ENCODE measurements around the gene CHMP1B.

CHMP1B gene

GRCh38 chr18:11851146-11851805 is at the start of gene CHMP1B:
Gene CHMP1B, plus strand, starts transcription at chr18:11851413. Its CDS starts 99 bp downstream, at chr18:11851512.
- H3K9ac ChIP-seq (ENCODE audit: low read depth, low read length), result peak within 1 kb of the TSS; percentile 100
- H3K9me3 ChIP-seq (ENCODE audit: control insufficient read depth, insufficient read depth, low read length), result no peaks in the 10 kb centered on the region
- no peaks in the 10 kb centered on the region for H3K36me3 ChIP-seq (ENCODE audit: insufficient read depth, low read length)
- H3K4me1 ChIP-seq (ENCODE audit: insufficient read depth, low read length), result peaks cover 14% of the 10 kb centered on the region

- Histone ChIP-seq H3K9me3 (ENCODE audit: control insufficient read depth, insufficient read depth, low read length) (no peaks in the 10 kb centered on the region), H3K9ac (ENCODE audit: low read depth, low read length) (no peak overlapping the region), H3K36me3 (ENCODE audit: insufficient read depth, low read length) (no peaks in the 10 kb centered on the region), H3K4me1 (ENCODE audit: insufficient read depth, low read length) (peaks cover 17% of the 10 kb centered on the region)
These were observed 49.6 kb upstream of the CHMP1B start for GRCh38 chr18:11801573-11801972.

- Histone ChIP-seq H3K4me1 (ENCODE audit: insufficient read depth, low read length) (peaks cover 20% of the 10 kb centered on the region), H3K9ac (ENCODE audit: low read depth, low read length) (no peak overlapping the region), H3K36me3 (ENCODE audit: insufficient read depth, low read length) (no peaks in the 10 kb centered on the region), H3K9me3 (ENCODE audit: control insufficient read depth, insufficient read depth, low read length) (no peaks in the 10 kb centered on the region)
These were observed 49.1 kb upstream of the CHMP1B start for GRCh38 chr18:11802158-11802557.

GRCh38 chr18:11802586-11802985 is 48.6 kb upstream of the CHMP1B start:
- no peaks in the 10 kb centered on the region for H3K36me3 ChIP-seq (ENCODE audit: insufficient read depth, low read length)
- no peaks in the 10 kb centered on the region for H3K9me3 ChIP-seq (ENCODE audit: control insufficient read depth, insufficient read depth, low read length)
- peaks cover 22% of the 10 kb centered on the region for H3K4me1 ChIP-seq (ENCODE audit: insufficient read depth, low read length)
- no peak overlapping the region for H3K9ac ChIP-seq (ENCODE audit: low read depth, low read length)

- Histone ChIP-seq H3K9me3 (ENCODE audit: control insufficient read depth, insufficient read depth, low read length) (no peaks in the 10 kb centered on the region), H3K4me1 (ENCODE audit: insufficient read depth, low read length) (peaks cover 43% of the 10 kb centered on the region), H3K9ac (ENCODE audit: low read depth, low read length) (no peak overlapping the region), H3K36me3 (ENCODE audit: insufficient read depth, low read length) (no peaks in the 10 kb centered on the region)
These were observed 44.0 kb upstream of the CHMP1B start for GRCh38 chr18:11807233-11807632.

GRCh38 chr18:11808001-11808855 is 43.0 kb upstream of the CHMP1B start:
- Histone ChIP-seq H3K9ac (ENCODE audit: low read depth, low read length) (no peak overlapping the region), H3K9me3 (ENCODE audit: control insufficient read depth, insufficient read depth, low read length) (no peaks in the 10 kb centered on the region), H3K36me3 (ENCODE audit: insufficient read depth, low read length) (no peaks in the 10 kb centered on the region), H3K4me1 (ENCODE audit: insufficient read depth, low read length) (peaks cover 43% of the 10 kb centered on the region)

DNA sequence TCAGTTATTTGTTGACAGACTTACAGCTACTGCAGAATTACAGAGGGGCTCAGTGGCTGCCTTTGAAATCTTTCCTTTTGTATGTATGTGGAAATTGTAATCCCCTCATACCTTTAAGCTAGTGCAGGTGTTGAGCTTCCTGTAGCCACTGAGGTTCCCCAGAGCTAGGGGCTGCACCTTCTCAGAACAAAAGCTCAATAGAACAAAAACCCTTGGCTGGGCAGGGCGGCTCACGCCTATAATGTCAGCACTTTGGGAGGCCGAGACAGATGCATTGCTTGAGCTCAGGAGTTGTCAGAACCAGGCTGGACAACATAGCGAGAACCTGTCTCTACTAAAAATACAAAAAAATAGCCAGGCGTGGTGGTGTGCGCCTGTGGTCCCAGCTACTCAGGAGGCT is 41.3 kb upstream of the CHMP1B start:
- H3K36me3 ChIP-seq (ENCODE audit: insufficient read depth, low read length), result no peaks in the 10 kb centered on the region
- no peaks in the 10 kb centered on the region for H3K9me3 ChIP-seq (ENCODE audit: control insufficient read depth, insufficient read depth, low read length)
- peaks cover 43% of the 10 kb centered on the region for H3K4me1 ChIP-seq (ENCODE audit: insufficient read depth, low read length)
- no peak overlapping the region for H3K9ac ChIP-seq (ENCODE audit: low read depth, low read length)

DNA sequence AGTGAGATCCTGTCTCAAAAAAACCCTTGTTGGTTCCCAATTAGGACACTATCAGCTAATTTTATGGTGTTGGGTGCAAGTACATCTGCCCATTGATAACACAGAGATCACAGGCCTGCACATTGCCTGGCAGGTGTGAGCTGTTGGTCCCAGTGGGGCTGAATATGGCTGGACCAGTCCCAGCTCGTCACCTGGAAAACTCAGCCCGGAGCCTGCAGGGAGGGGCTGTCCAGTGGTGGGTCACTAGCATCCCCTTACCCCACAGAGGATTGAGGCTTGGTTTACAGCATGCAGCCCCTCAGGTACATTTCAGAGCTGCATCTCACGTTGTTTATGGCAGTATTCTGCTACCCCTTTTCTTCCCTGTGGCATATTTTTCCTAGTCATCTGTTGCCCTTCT is 40.8 kb upstream of the CHMP1B start:
- Histone ChIP-seq H3K36me3 (ENCODE audit: insufficient read depth, low read length) (no peaks in the 10 kb centered on the region), H3K9me3 (ENCODE audit: control insufficient read depth, insufficient read depth, low read length) (no peaks in the 10 kb centered on the region), H3K9ac (ENCODE audit: low read depth, low read length) (no peak overlapping the region), H3K4me1 (ENCODE audit: insufficient read depth, low read length) (peaks cover 43% of the 10 kb centered on the region)

- no peaks in the 10 kb centered on the region for H3K9me3 ChIP-seq (ENCODE audit: control insufficient read depth, insufficient read depth, low read length)
- no peaks in the 10 kb centered on the region for H3K36me3 ChIP-seq (ENCODE audit: insufficient read depth, low read length)
- H3K9ac ChIP-seq (ENCODE audit: low read depth, low read length), result no peak overlapping the region
- peaks cover 43% of the 10 kb centered on the region for H3K4me1 ChIP-seq (ENCODE audit: insufficient read depth, low read length)
These were observed 40.2 kb upstream of the CHMP1B start for GRCh38 chr18:11811009-11811408.

- H3K9me3 ChIP-seq (ENCODE audit: control insufficient read depth, insufficient read depth, low read length), result no peaks in the 10 kb centered on the region; the same call in 1 of the 2 replicates
- no peaks in the 10 kb centered on the region for H3K36me3 ChIP-seq (ENCODE audit: insufficient read depth, low read length)
- no peak overlapping the region for H3K9ac ChIP-seq (ENCODE audit: low read depth, low read length)
- H3K4me1 ChIP-seq (ENCODE audit: insufficient read depth, low read length), result peaks cover 7% of the 10 kb centered on the region; the same call in 1 of the 2 replicates
These were observed 34.0 kb upstream of the CHMP1B start for GRCh38 chr18:11817229-11817628.

DNA sequence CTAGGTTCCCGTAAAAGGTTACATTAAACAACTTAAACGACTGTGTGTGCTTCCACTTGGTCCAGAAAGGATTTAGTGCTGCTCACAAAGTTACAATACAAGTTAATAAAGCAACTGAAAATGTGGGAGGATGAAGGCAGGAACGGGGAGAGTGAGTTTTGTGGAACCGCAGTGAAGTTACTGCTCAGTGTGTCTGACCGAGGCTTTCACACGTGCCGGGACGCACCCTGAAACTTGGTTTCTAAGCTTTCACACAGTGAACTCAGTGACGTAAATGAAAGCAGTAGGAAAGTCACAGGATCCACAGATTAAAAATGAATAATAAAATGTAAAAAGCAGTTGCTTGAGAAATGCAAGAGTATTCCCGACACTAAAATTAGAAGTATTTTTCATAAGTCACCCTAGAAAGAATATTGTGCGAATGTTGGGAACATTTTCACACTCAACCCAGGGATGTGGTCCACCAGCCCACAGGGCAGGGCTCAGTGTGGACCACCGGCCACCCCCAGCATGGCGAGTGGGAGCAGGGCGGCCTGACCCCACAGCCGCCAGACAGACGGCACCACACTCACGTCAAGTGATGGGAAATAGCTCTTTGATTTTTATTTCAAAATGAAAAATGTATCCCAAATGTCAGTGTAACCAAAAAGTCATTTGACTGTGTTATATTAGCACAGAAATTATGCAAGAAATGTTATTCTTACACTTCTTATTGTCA is 32.6 kb upstream of the CHMP1B start:
- Histone ChIP-seq H3K9me3 (ENCODE audit: control insufficient read depth, insufficient read depth, low read length) (no peaks in the 10 kb centered on the region; the same call in 1 of the 2 replicates), H3K4me1 (ENCODE audit: insufficient read depth, low read length) (peaks cover 14% of the 10 kb centered on the region), H3K9ac (ENCODE audit: low read depth, low read length) (no peak overlapping the region), H3K36me3 (ENCODE audit: insufficient read depth, low read length) (no peaks in the 10 kb centered on the region)

DNA sequence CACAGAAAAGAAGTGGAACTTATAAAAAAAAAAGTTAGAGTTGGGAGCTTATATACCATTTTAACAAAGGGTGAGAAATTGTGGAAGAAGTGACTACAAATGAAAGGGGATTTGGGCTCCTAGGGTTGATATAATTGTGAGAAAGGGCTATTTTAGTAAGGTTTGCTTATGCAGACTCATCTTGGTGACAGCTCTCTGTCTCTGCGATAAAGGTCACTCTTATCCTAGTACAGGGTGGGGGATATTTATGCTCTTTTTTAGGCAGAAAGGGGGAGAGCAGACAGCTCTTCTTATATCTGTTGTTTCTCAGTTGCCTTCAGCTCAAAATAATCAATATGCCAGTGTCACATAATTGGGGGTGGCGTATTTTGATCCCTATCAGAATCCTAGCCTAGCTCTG is 31.3 kb upstream of the CHMP1B start:
- peaks cover 17% of the 10 kb centered on the region for H3K4me1 ChIP-seq (ENCODE audit: insufficient read depth, low read length)
- H3K9me3 ChIP-seq (ENCODE audit: control insufficient read depth, insufficient read depth, low read length), result no peaks in the 10 kb centered on the region; the same call in 1 of the 2 replicates
- no peak overlapping the region for H3K9ac ChIP-seq (ENCODE audit: low read depth, low read length)
- H3K36me3 ChIP-seq (ENCODE audit: insufficient read depth, low read length), result no peaks in the 10 kb centered on the region

DNA sequence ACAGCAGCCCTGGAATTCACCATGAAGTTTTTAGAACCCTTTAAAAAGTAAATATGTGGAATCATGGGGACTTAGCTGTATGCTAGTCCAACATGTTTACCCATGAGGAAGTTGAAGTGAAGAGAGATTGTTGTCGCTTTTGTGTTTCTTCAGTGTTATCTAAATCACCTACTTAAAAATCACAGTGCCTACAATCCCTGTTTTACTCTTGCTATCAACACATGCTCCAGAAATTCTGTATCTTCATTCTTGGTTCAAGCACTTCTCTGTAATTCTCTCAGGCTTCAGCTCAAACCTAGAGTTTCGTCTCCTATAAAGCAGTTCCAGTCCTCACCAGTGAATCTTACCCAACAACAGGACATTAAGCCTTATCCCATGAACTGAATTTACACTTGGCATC is 30.5 kb upstream of the CHMP1B start:
- Histone ChIP-seq H3K9ac (ENCODE audit: low read depth, low read length) (no peak overlapping the region), H3K4me1 (ENCODE audit: insufficient read depth, low read length) (peaks cover 17% of the 10 kb centered on the region), H3K36me3 (ENCODE audit: insufficient read depth, low read length) (no peaks in the 10 kb centered on the region), H3K9me3 (ENCODE audit: control insufficient read depth, insufficient read depth, low read length) (no peaks in the 10 kb centered on the region; the same call in 1 of the 2 replicates)

- Histone ChIP-seq H3K9me3 (ENCODE audit: control insufficient read depth, insufficient read depth, low read length) (no peaks in the 10 kb centered on the region; the same call in 1 of the 2 replicates), H3K4me1 (ENCODE audit: insufficient read depth, low read length) (peaks cover 17% of the 10 kb centered on the region), H3K36me3 (ENCODE audit: insufficient read depth, low read length) (no peaks in the 10 kb centered on the region), H3K9ac (ENCODE audit: low read depth, low read length) (no peak overlapping the region)
These were observed 30.0 kb upstream of the CHMP1B start for GRCh38 chr18:11821208-11821607.

All from ES-I3 (cell line).